Midbrain (tissue), 1 donor: ENCODE data around the gene EML5.
"Not testable (repeated sequence)": the region's sequence is repeated elsewhere in the genome, so short reads cannot be mapped to it uniquely, and the experiment has no call there.

Source experiments
- DNase-seq: peaks from one replicate; lab custom pipeline; 2025; lab: John Stamatoyannopoulos, UW

Gene EML5

DNA sequence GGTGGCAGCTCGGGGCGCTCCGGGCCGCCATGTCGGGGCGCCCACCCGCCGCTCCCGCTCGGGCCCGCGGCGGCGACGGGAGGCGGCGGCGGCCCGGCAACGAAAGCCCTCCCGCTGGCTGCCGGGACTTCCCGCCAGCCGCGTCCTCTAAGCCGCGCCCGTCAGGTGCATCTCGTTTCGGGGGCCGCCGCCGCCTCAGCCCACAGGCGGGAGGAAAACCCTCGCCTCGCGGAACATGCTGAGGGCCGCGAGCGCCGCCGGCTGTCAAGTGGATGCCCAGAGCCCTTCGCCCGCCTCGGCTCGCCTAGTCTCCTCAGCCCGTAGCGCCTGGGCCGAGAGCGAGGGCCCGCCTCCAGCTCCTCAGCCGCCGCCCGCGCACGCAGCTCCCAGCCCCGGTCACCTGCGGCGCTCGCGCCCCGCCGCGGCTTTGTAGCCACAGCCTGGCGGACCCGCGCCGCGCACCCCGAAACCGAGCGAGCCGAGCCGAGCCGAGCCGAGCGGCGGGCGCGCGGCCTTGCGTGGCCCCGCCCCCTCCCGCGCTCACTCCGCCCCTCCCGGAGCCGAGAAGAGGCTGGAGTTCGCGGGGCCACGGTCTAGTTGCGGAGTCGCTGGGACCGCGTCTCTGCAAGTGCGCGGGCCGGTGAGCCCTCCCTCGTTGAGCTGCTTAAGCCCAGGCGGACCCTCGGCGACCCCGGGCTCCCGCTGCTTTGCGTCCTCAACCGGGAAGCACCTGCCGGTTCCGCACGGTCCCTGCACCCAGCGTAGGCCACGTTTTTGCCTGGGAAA is at the start of gene EML5:
TSS of gene EML5 (minus strand) at position 481 of the 786 bp plus-strand sequence. CDS start at position 31, 450 bp downstream.
- peak; percentile 84 for DNase-seq

DNA sequence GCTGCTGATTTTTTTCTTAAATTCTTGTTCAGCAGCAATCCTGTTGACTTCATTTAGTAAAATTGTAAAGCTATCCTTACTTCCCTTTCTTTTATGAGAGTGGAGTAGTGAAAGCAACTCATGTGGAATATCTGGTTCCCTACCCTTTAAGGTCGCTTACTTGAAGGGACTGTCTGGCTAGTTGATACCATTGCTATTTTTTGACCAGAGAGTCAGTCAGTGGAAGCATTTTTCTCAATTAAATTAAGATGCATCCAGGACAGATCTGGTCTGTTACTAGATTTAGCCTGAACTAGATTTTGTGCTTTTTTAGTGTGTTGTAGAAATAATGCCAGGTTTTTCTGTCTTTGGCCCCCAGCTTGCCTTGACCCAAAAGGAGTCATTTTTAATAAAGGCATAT is 49.7 kb upstream of the EML5 start:
- no peak for DNase-seq

DNA sequence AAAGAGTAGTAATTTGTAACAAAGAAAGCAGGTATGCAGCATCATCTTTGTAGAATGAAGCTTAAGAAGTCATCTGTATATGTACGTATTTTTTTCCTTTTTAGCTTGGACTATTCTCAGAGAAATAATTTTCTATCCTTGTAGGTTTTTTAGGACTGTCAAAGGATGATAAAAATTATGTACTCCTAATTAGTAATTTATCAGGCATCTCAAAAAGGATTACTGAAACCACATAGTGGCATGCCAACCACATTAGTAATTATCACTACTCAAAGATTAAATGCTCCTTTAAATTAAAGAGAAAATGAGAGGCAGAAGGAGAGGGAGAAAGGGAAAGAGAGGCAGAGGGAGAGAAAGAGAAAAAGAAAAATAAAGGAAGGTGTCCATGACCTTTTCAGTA is 49.0 kb upstream of the EML5 start:
- DNase-seq = no peak

DNA sequence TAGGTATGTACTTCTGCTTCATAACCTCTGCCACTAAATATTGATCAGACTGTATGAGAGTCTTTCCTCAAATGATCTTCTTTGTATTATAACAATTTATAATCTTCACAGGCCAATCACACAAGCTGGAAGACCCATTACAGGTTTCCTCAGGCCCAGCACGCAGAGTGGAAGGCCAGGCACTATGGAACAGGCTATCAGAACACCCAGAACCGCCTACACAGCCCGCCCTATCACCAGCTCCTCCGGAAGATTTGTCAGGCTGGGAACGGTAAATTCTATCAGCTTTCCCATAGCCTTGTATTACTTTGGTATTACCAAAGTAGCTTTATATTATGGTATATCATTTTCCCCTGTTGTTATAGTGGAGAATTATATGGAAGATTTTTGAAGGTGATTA is 48.2 kb upstream of the EML5 start:
- no peak for DNase-seq

DNA sequence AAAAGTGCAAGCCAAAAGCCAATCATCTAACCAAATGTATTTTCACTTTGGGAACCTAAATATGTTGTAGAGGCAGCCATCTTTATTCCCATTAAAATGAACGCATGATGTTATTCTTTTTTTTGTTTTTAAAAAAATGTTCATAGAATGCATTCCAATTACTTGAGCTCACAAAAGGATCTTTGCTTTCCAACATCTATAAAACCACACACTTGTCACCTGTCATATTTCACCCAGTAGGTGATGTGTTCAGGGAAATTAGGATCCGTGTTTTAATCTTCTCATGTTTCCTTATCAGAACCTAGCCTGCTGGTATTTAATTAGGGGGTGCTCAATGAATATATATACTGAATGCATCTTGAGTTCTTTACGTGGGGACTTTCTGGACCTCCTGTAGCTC is 45.3 kb upstream of the EML5 start:
- no peak for DNase-seq

DNA sequence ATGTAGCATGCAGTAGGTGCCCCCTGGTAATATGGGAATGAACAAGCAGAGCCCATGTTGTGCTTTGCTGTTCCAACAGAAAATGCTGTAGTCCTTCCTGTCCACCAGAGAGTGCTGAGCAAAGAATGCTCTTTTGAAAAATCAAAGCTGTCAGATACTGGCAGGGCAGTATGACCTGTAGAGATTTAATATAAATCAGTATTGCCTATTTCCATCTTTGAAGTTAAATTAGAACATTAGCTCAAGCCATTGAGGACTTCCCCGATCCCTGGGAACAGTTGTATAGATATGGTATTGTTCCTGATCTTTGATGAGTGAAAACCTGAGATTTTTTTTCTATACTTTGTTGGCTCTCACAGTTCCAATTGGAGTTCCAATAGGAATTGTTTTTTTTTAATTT is 44.7 kb upstream of the EML5 start:
- no peak for DNase-seq

DNA sequence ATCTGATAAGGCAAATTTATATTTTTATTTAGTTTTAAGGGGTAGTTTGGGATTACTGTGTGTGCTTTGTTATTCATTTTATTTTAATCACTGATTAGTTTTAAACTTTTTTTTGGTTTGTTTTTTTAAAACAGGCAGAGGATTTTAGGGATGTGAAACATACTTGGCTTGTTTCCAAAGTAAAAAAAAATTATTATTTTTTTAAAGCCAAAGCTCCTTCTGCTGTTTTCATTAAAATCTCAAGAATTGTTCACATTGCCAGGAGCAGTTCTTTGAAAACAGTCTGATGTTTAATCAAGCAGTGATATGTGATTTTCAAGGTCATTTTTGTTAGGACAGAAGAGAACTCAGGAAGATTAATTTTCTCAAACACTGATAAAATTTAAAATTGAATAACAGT is 42.9 kb upstream of the EML5 start:
- DNase-seq = no peak

DNA sequence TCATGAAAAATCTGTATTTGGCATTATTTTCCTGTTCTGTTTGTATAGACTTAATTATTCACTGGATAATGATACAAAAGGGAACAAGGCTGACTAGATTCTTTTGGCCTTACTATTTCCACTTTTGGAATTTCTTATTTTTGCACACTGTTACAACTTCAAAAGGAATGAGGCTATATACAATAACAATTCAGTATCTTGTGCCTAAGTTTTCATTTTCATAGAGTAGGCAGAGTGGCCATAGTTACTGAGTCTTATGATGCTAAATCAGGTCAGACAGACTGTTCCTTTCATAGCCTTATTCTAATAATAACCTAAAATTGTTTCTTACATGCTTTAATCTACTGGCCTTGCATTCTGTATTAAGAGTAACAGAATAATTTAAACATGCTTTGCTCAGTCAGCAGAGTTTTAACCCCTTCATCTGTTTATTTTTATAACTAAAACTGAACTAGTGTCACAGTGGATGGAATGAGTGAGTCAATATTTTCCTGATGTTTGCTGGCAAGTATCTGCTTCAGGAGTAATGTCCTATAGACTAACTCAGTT is 42.2 kb upstream of the EML5 start:
- DNase-seq = no peak

DNA sequence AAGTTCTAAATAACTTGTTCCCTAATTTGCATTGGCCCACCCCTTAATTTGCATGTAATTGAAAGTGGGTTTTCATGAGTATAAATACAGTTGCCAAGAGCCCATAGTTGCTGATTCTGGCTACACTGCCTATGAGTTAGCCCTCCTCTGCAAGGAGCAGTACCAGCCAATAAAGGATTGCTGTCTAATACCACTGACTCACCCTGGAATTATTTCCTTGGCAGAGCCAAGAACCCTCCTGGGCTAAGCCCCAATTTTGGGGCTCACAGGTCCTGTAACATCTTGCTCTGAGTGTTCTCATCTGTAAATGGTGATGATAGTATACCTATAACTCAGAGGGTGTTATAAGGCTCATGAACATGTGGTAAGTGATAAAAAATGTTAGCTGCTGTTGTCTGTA is 38.5 kb upstream of the EML5 start:
- no peak for DNase-seq

DNA sequence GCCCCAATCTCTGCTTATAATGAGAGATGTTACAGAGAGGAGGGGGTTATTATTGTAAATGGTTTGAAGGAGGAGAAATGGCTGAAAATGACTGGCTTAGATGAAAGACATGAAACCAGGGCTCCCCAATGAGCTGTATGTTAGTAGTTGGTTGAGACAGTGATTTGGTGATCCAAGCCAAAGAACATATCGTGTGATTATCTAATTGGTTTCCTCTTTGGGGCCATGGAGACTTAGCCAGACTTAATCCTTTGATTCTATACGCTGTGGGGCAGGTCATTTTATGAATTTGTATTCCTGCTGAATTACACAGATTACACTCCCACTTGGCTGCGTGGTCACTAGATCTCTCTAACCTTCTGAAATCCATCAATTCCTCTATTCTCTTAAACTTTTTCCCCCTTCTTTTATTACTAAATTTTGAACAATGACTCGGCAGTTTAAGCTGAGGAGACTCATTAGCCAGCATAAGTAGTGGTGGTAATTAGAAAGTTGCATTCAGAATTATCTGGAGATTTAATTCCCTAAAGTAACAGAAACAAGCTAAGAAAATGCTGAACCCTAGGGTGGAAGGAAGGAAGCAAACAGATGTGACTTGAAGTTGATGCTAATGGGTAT is 37.0 kb upstream of the EML5 start:
- no peak for DNase-seq

DNA sequence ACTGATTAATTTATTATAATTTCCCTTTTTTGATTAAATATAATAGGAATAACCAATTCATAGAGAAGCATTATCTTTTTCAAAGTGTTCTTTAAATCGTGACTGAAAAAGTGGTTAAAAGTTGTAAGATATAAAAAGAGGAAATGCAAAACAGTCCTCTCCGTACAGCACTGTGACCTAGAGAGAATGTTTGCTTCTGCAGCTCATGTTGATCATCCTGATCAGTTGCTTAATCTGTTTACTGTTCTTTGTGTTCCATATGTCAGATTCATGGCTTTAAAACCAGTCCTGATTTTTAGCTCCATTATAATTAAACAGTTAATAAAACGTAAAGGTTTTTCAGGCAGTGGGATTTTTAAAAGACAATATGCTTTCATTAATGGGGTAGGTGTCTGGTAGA is 36.4 kb upstream of the EML5 start:
- DNase-seq = no peak

DNA sequence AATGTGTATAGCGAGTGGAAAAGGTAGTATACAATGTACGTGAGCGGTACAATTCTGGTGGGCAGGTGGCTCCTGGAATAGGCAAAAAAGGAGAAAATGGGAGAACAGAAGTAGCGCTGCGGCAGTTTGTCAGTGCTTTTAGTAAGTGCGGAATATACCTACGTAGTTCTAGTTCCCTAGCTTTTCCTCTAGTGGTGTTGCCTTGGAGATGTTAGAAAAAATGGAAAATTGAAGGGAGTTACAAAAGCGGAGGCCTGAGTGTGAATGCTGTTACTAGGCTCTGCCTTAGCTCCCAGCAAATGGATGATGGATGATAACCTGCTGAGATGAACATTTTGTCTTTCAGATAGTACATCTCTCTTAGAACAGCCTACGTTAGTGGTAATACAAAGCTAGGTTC is 32.8 kb upstream of the EML5 start:
- no peak for DNase-seq

DNA sequence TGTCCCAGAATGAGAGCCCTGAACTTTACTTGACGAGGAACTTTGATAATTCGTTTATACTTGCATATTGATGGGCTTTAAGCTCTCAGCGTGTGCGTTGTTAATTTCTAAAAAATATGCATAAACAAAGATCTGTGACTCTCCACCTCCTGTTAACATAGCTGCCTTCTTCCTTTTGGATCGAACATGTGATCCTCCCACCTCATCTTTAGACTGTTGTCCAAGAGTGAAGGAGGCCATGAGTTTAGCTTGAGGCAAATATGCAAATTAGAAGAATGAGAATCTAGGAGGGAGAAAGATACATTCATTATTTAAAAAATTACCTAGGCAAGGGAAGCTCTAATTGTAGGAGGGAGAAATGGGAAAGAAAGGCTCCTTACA is 32.3 kb upstream of the EML5 start:
- DNase-seq = no peak

DNA sequence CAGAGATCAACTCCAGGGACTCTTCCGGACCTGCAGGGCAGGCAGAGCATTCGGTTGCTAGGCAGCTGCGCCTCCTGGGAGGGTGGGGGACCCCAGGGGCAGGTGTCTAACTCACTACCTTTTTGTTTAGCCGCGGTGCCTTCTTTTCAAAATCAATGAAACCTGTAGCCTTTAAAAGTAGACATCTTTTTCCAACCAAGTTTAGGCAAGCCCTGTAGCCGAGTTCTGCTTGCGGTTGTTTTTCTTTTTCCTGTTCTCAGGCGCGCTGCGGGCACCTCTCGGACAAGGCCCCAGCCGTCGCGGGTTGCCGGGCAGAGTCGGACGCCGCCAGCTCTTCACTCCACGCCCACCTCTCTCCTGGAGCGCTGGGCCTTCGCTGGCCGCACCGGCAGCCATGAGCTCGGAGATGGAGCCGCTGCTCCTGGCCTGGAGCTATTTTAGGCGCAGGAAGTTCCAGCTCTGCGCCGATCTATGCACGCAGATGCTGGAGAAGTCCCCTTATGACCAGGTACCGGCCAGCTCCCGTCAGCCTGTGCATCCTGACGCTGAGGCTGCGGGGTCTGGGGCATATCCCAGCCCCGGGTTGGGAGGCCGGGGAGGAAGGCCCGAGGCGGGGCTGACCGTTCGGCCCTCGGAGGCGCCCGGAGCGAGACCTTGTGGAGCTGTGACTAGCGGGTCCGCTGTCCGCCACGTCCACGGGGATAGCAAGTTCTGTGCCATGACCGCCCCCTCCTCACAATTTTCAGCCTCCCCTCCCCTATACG is 31.7 kb upstream of the EML5 start, which contains the start of gene TTC8:
TSS of gene TTC8 (plus strand) at position 338 of the 764 bp plus-strand sequence. CDS start at position 395, 57 bp downstream.
- peak; percentile 85 for DNase-seq

DNA sequence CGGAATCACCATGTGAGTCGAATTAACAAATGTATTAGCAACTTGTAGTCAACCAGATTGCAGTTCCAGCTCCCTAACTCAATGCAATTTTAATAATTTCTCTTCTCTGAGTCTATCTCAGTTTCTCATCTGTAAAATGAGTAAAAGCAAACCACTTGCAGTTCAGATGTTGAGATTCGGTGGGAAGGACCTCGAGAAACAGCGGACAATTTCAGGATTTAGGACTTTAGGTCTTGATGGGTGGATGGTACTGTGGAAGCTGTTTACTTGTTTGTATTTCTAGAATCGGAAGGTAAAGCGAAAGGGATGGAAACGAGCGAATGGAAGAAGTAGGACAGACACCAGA is 31.2 kb upstream of the EML5 start:
- no peak for DNase-seq

DNA sequence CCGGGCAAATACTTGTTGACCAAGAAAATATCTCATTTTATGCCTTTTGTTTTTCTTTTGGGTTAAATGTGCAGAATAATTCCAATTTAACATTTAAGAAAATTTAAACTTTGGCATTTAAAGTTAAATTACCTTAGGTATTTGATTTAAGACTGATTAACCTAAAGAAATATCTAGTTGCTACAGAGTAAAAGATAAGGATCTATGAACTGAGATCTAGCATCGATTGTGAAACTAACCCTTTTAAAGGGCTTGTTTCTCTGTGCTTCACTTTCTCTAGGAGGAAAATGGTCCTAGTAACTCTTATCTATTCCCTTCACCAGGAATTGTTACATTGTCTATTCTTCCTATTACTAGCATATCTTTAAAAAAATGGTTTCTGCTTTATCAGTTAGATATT is 29.1 kb upstream of the EML5 start:
- DNase-seq = no peak

DNA sequence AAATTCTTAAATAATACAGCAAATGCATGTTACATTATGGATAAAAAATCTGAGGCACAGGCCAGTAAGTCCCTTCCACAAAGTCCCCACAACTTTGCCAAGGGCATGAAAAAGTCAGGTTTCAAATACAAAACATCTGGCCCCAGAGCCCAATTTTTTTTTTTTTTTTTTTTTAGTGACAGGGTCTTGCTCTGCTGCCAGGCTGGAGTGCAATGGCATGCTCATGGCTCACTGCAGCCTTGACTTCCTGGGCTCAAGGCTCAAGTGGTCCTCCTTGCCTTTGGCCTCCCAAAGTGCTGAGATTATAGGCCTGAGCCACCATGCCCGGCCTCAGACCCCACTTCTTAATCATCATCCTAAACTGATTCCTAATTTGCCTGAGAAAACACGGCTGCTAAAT is 28.6 kb upstream of the EML5 start:
- no peak for DNase-seq

DNA sequence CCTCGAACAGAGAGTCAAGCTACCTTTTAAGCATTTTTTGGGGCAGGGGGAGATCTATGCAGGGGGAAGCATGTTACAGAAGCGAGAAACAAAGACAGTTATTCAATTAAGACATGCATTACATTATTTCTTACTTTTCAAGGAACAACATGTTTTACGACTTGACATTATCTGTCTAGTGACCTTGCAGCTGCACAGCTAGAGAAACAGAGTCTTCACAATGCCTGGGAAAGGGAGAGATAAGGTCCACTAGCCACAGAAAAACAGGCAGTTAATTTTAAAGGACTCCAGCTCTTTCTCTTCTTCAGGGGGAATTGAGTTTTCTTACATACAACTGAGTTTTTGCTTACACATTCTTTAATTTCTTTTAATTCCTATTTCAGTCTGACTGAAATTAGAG is 26.9 kb upstream of the EML5 start:
- not testable (repeated sequence) for DNase-seq

DNA sequence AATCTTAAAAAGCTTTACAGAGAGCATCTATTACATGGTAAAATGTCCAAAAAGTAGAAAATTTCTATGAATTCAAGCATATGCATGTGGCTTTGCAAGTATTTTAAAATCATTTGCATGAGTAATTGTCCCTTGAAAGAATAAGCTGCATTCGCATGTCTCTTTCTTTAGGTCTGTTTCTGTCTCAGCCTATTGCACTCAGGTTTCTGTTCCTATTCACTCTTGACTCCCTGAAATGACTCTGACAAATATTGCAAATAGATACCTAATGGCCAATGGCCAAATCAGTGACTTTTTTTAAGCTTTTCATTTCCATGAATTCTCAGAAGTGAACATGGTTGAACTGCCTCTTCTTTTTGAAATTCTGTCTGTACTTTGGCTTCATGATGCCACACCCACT is 25.3 kb upstream of the EML5 start:
- no peak for DNase-seq

DNA sequence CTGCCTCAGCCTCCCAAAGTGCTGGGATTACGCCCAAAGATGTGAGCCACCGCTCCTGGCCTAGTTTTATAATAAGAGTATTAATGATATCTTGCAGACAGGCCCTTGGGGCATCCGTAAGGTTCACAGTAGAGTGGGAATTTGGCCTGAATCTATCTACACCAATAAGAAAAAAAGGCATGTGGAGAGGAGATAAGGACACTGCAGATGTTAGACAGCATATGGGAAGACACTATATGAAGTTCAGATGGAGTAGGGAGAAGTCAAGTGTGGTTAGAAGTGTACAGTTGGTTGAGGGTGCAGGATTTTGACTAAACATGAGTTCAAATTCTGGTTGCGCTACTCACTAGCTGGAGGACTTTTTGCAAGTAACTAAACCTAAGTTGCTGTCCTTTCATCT is 23.2 kb upstream of the EML5 start:
- no peak for DNase-seq

DNA sequence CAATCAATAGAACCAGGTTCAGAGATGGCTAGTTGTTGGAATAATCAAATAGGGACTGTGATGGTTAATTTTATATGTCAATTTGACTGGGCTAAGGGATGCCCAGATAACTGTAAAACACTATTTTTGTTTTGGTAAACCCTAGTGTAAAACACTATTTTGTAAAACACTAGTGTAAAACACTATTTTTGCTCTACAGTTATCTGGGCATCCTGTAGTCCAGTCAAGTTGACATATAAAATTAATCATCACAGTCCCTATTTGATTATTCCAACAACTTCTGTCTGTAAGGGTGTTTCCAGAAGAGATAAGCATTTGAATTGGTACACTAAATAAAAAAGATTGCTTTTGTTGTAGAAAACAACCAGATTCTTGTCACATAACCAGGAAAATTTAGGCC is 15.6 kb upstream of the EML5 start:
- no peak for DNase-seq

DNA sequence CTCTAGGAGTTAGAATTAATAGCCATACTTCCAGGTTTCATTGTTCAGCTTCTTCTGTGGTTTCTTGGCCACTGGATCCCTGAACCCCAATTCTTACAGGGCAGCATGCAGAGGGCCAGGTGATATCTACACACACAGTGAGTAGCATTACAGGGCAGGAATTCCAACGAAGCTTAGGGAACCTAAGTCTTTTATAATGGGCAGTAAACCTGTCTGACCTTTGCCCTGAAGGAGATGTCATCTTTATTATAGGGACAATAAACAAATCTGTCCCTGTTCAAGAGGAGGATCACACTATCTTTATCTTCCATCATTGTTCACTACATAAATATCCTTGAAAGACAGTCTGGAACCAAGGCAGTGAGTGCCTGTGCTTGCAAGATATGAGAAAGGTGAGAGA is 11.7 kb upstream of the EML5 start:
- no peak for DNase-seq

DNA sequence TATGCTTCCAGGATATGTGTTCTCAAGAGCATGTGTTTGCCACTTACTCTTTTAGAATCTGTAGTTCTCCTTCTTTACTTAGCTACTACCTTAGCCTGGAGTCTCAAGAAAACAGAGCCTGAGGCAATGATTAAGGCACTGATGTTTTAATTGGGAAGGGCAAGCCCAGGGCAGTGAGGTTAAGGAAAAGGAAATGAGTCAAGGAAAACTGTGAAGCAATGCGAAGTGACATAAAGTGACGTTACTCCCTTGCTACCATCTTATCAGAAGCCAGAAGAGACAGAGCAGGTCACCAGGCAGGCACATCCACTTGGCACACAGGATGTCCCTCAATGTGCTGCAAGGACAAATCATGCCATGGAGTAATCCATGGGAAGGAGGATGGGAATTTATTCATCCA is 11.3 kb upstream of the EML5 start:
- DNase-seq = no peak
